Stimulated activated CD4-positive, alpha-beta T cell treated with anti-CD3 and anti-CD28 coated beads, Interleukin-1b, Interleukin-23, amount 100 ng/mL, for 24 hours (primary cell): Measurements from ENCODE around the gene ELF5.

ENCODE experiments used
- DNase-seq, 4 experiments: peaks; one replicate each; pipeline ENCODE4 v3.0.0-alpha.2; 2020; ENCODE audit warnings: low read depth in 4 of 4, low spot score in 1 of 4

The ELF5 gene

GRCh38 chr11:34523053-34523452 lies 9.5 kb upstream of the ELF5 start:
- DNase-seq, result no peak

GRCh38 chr11:34522188-34522587 lies 8.6 kb upstream of the ELF5 start:
- DNase-seq, result no peak

- DNase-seq, result no peak
Measured at GRCh38 chr11:34521265-34521664, 7.7 kb upstream of the ELF5 start.

GRCh38 chr11:34519595-34520235 lies 6.1 kb upstream of the ELF5 start:
- no peak for DNase-seq

GRCh38 chr11:34516247-34517040 lies 2.9 kb upstream of the ELF5 start:
- DNase-seq, result no peak

- DNase-seq, result no peak
Measured at GRCh38 chr11:34514597-34514996, 1.0 kb upstream of the ELF5 start.

GRCh38 chr11:34512840-34513681 lies 533 bp downstream of the ELF5 start:
- DNase-seq, result peak; percentile 9 to 42 (median 34)

GRCh38 chr11:34510673-34511072 lies 2.9 kb downstream of the ELF5 start:
- DNase-seq, result no peak

- no peak for DNase-seq
Measured at GRCh38 chr11:34510218-34510617, 3.4 kb downstream of the ELF5 start.

- no peak for DNase-seq
Measured at GRCh38 chr11:34509336-34509876, 4.2 kb downstream of the ELF5 start.

- no peak for DNase-seq
Measured at GRCh38 chr11:34508524-34508923, 5.1 kb downstream of the ELF5 start.

- DNase-seq, result no peak
Measured at GRCh38 chr11:34507610-34508009, 6.0 kb downstream of the ELF5 start.

- no peak for DNase-seq
Measured at GRCh38 chr11:34507156-34507555, 6.4 kb downstream of the ELF5 start.

- DNase-seq, result no peak
Measured at GRCh38 chr11:34505874-34506273, 7.7 kb downstream of the ELF5 start.

- no peak for DNase-seq
Measured at GRCh38 chr11:34502949-34503348, 10.6 kb downstream of the ELF5 start.

- DNase-seq, result no peak
Measured at GRCh38 chr11:34501949-34502348, 11.6 kb downstream of the ELF5 start.

- no peak for DNase-seq
Measured at GRCh38 chr11:34501500-34501899, 12.1 kb downstream of the ELF5 start.

GRCh38 chr11:34499719-34500500 lies 13.7 kb downstream of the ELF5 start:
- DNase-seq, result no peak

GRCh38 chr11:34495724-34496377 lies 17.7 kb downstream of the ELF5 start:
- no peak for DNase-seq

- DNase-seq, result no peak
Measured at GRCh38 chr11:34495239-34495723, 18.3 kb downstream of the ELF5 start.
